ENCODE measurements around the gene GJB3.

Gene GJB3

GRCh38 chr1:34824817-34825454 lies 43.9 kb downstream of the GJB3 start:
- Histone ChIP-seq H3K9me3 (ENCODE audit: control insufficient read depth in 2 of 2, low read length in 2 of 2) (peaks cover 0 to 5% of the 10 kb centered on the region in 2 donors), H3K4me1 (ENCODE audit: control insufficient read depth, insufficient read depth, low read length) (peaks cover 2% of the 10 kb centered on the region), H3K4me3 (ENCODE audit: low read length in 2 of 2) (no peak overlapping the region), H3K36me3 (ENCODE audit: control insufficient read depth in 2 of 2, insufficient read depth in 2 of 2, low read length in 2 of 2) (no peaks in the 10 kb centered on the region), H3K9ac (ENCODE audit: low read length in 2 of 2) (no peak overlapping the region), H3K27ac (ENCODE audit: low read length) (no peak overlapping the region), H3K27me3 (ENCODE audit: control insufficient read depth in 1 of 2, insufficient read depth in 2 of 2, low read length in 2 of 2) (no peaks in the 10 kb centered on the region)

DNA sequence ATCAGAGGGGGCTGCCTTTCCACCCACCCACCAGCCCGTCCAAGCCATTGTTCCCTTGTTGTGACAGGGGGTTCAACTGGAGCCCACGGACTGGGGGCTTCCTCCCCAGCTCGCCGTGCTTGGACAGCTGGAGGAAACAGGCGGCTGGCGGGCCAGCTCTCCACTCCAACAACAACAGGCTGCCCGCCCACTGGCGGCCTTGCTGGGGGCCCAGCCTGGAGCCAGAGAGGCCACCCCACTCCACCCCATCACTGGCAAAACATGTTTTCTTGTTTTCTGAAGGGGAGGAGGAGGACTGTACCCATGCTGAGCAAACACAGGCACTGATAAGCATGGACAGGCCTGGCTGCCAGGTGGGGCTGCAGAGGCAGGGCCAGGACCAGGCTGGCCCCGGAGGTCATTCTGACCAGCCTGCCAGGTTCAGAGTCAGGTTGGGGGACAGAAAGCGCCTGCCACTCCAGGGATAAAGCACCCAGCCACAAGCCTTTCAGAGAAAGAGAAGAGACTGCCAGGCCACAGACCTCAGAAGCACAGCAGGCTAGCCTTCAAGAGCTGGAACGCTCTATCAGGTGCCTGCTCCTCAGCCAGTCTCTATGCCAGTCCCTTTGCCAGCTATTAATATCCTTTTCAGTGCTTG lies 44.6 kb downstream of the GJB3 start:
- H3K4me1 ChIP-seq (ENCODE audit: control insufficient read depth, insufficient read depth, low read length): peaks cover 2% of the 10 kb centered on the region
- H3K36me3 ChIP-seq (ENCODE audit: control insufficient read depth in 2 of 2, insufficient read depth in 2 of 2, low read length in 2 of 2): no peaks in the 10 kb centered on the region
- H3K9me3 ChIP-seq (ENCODE audit: control insufficient read depth in 2 of 2, low read length in 2 of 2): peaks cover 0 to 5% of the 10 kb centered on the region in 2 donors
- no peaks in the 10 kb centered on the region for H3K27me3 ChIP-seq (ENCODE audit: control insufficient read depth in 1 of 2, insufficient read depth in 2 of 2, low read length in 2 of 2)
- no peak overlapping the region for H3K9ac ChIP-seq (ENCODE audit: low read length in 2 of 2)
- no peak overlapping the region for H3K27ac ChIP-seq (ENCODE audit: low read length)
- no peak overlapping the region for H3K4me3 ChIP-seq (ENCODE audit: low read length in 2 of 2)

DNA sequence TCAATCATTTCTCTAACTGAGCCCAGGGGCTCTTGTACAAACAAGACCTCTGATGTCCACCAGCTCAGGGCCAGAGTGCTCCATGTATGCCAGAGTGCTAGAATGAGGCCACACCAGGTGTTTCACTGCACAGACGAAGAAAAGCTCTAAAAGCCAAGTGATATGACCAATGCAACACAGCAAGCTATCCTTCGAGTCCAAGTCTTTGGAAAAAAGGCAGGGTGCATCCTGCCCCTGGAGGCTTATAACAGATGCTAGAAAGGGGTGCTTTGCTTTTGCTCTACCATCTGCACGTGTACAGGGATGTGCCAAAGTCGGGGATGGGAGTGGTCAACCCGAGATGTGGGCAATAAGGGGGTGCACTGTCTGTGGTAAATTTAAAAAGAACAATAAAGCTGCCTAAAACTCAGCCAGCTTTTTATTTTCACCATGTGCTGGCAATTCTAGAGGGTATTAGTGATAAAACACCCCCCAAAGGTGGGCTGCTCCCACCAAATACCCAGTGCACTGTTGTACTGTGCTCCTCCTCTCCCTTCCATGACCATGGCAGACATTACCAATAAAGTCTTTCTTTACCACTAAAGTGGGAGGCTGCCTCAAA lies 46.4 kb downstream of the GJB3 start:
- no peak overlapping the region for H3K27ac ChIP-seq (ENCODE audit: low read length)
- H3K9me3 ChIP-seq (ENCODE audit: control insufficient read depth in 2 of 2, low read length in 2 of 2): peaks cover 0 to 5% of the 10 kb centered on the region in 2 donors
- no peak overlapping the region for H3K4me3 ChIP-seq (ENCODE audit: low read length in 2 of 2)
- H3K27me3 ChIP-seq (ENCODE audit: control insufficient read depth in 1 of 2, insufficient read depth in 2 of 2, low read length in 2 of 2): no peaks in the 10 kb centered on the region
- peaks cover 0 to 2% of the 10 kb centered on the region in 2 donors for H3K36me3 ChIP-seq (ENCODE audit: control insufficient read depth in 2 of 2, insufficient read depth in 2 of 2, low read length in 2 of 2)
- H3K9ac ChIP-seq (ENCODE audit: low read length in 2 of 2): no peak overlapping the region
- peaks cover 7% of the 10 kb centered on the region for H3K4me1 ChIP-seq (ENCODE audit: control insufficient read depth, insufficient read depth, low read length)

- no peak overlapping the region for H3K4me3 ChIP-seq (ENCODE audit: low read length in 2 of 2)
- H3K4me1 ChIP-seq (ENCODE audit: control insufficient read depth, insufficient read depth, low read length): peaks cover 7% of the 10 kb centered on the region
- H3K9me3 ChIP-seq (ENCODE audit: control insufficient read depth in 2 of 2, low read length in 2 of 2): peaks cover 0 to 4% of the 10 kb centered on the region in 2 donors
- no peak overlapping the region for H3K27ac ChIP-seq (ENCODE audit: low read length)
- H3K9ac ChIP-seq (ENCODE audit: low read length in 2 of 2): no peak overlapping the region
- peaks cover 0 to 2% of the 10 kb centered on the region in 2 donors for H3K36me3 ChIP-seq (ENCODE audit: control insufficient read depth in 2 of 2, insufficient read depth in 2 of 2, low read length in 2 of 2)
- H3K27me3 ChIP-seq (ENCODE audit: control insufficient read depth in 1 of 2, insufficient read depth in 2 of 2, low read length in 2 of 2): no peaks in the 10 kb centered on the region
Measured at GRCh38 chr1:34828611-34829010, 47.6 kb downstream of the GJB3 start.

- H3K36me3 ChIP-seq (ENCODE audit: control insufficient read depth in 2 of 2, insufficient read depth in 2 of 2, low read length in 2 of 2): peaks cover 0 to 2% of the 10 kb centered on the region in 2 donors
- peaks cover 7% of the 10 kb centered on the region for H3K4me1 ChIP-seq (ENCODE audit: control insufficient read depth, insufficient read depth, low read length)
- no peak overlapping the region for H3K27ac ChIP-seq (ENCODE audit: low read length)
- no peak overlapping the region for H3K9ac ChIP-seq (ENCODE audit: low read length in 2 of 2)
- no peak overlapping the region for H3K4me3 ChIP-seq (ENCODE audit: low read length in 2 of 2)
- H3K27me3 ChIP-seq (ENCODE audit: control insufficient read depth in 1 of 2, insufficient read depth in 2 of 2, low read length in 2 of 2): no peaks in the 10 kb centered on the region
- H3K9me3 ChIP-seq (ENCODE audit: control insufficient read depth in 2 of 2, low read length in 2 of 2): no peaks in the 10 kb centered on the region
Measured at GRCh38 chr1:34829250-34829649, 48.2 kb downstream of the GJB3 start.

GRCh38 chr1:34831721-34832246 lies 50.8 kb downstream of the GJB3 start:
- peaks cover 0 to 2% of the 10 kb centered on the region in 2 donors for H3K36me3 ChIP-seq (ENCODE audit: control insufficient read depth in 2 of 2, insufficient read depth in 2 of 2, low read length in 2 of 2)
- H3K27ac ChIP-seq (ENCODE audit: low read length): no peak overlapping the region
- no peak overlapping the region for H3K9ac ChIP-seq (ENCODE audit: low read length in 2 of 2)
- H3K9me3 ChIP-seq (ENCODE audit: control insufficient read depth in 2 of 2, low read length in 2 of 2): no peaks in the 10 kb centered on the region
- no peak overlapping the region for H3K4me3 ChIP-seq (ENCODE audit: low read length in 2 of 2)
- H3K4me1 ChIP-seq (ENCODE audit: control insufficient read depth, insufficient read depth, low read length): peaks cover 7% of the 10 kb centered on the region
- no peaks in the 10 kb centered on the region for H3K27me3 ChIP-seq (ENCODE audit: control insufficient read depth in 1 of 2, insufficient read depth in 2 of 2, low read length in 2 of 2)

GRCh38 chr1:34833711-34834110 lies 52.7 kb downstream of the GJB3 start:
- no peaks in the 10 kb centered on the region for H3K27me3 ChIP-seq (ENCODE audit: control insufficient read depth in 1 of 2, insufficient read depth in 2 of 2, low read length in 2 of 2)

More at GRCh38 chr1:34833711-34834110, 52.7 kb downstream of the GJB3 start:
- no peak overlapping the region for H3K4me3 ChIP-seq (ENCODE audit: low read length in 2 of 2)
- no peak overlapping the region for H3K9ac ChIP-seq (ENCODE audit: low read length in 2 of 2)
- no peak overlapping the region for H3K27ac ChIP-seq (ENCODE audit: low read length)
- no peaks in the 10 kb centered on the region for H3K9me3 ChIP-seq (ENCODE audit: control insufficient read depth in 2 of 2, low read length in 2 of 2)
- peaks cover 7% of the 10 kb centered on the region for H3K4me1 ChIP-seq (ENCODE audit: control insufficient read depth, insufficient read depth, low read length)
- peaks cover 0 to 2% of the 10 kb centered on the region in 2 donors for H3K36me3 ChIP-seq (ENCODE audit: control insufficient read depth in 2 of 2, insufficient read depth in 2 of 2, low read length in 2 of 2)

Measured in stomach smooth muscle (tissue), 2 donors.